GDM1 (cell line): Measurements from ENCODE around the gene CSKMT.
"Not testable (repeated sequence)": the region's sequence is repeated elsewhere in the genome, so short reads cannot be mapped to it uniquely, and the experiment has no call there.

Source experiments
- DNase-seq: peaks from one replicate; lab custom pipeline; 2025; lab: John Stamatoyannopoulos, UW

Gene CSKMT

GRCh38 chr11:62689421-62690183, 24.5 kb downstream of the CSKMT start, which contains the start of gene LRRN4CL:
TSS of gene LRRN4CL (minus strand) at chr11:62689530. CDS start at chr11:62688508, 1,022 bp downstream.
- no peak for DNase-seq

GRCh38 chr11:62693624-62694023, 28.5 kb downstream of the CSKMT start:
- DNase-seq, result not testable (repeated sequence)

GRCh38 chr11:62694455-62695167, 29.5 kb downstream of the CSKMT start:
- peak; percentile 44 for DNase-seq

GRCh38 chr11:62702246-62702645, 37.1 kb downstream of the CSKMT start:
- DNase-seq, result no peak

- not testable (repeated sequence) for DNase-seq
Measured at GRCh38 chr11:62703921-62704320, 38.8 kb downstream of the CSKMT start.

- no peak for DNase-seq
Measured at GRCh38 chr11:62705413-62705812, 40.3 kb downstream of the CSKMT start.

- peak; percentile 92 for DNase-seq
Measured at GRCh38 chr11:62705880-62706849, 41.1 kb downstream of the CSKMT start.

- no peak for DNase-seq
Measured at GRCh38 chr11:62706850-62707247, 41.7 kb downstream of the CSKMT start.

GRCh38 chr11:62707277-62707861, 42.3 kb downstream of the CSKMT start, which contains the start of the genes BSCL2 and GNG3:
TSS of gene BSCL2 (minus strand) at chr11:62707424. CDS start at chr11:62707195, 229 bp downstream.
TSS of gene GNG3 (plus strand) at chr11:62707676. CDS start at chr11:62708296, 620 bp downstream.
- DNase-seq, result no peak

GRCh38 chr11:62708392-62708791, 43.3 kb downstream of the CSKMT start:
- DNase-seq, result no peak

GRCh38 chr11:62708793-62709192, 43.7 kb downstream of the CSKMT start:
- DNase-seq, result no peak

GRCh38 chr11:62709247-62710000, 44.3 kb downstream of the CSKMT start:
- DNase-seq, result peak; percentile 95

- no peak for DNase-seq
Measured at GRCh38 chr11:62710001-62710345, 44.9 kb downstream of the CSKMT start.

- no peak for DNase-seq
Measured at GRCh38 chr11:62712276-62712812, 47.2 kb downstream of the CSKMT start.

GRCh38 chr11:62712861-62713260, 47.7 kb downstream of the CSKMT start:
- no peak for DNase-seq

- DNase-seq, result no peak
Measured at GRCh38 chr11:62713343-62713742, 48.2 kb downstream of the CSKMT start.

GRCh38 chr11:62715150-62716130, 50.3 kb downstream of the CSKMT start:
- no peak for DNase-seq

GRCh38 chr11:62716206-62716605, 51.1 kb downstream of the CSKMT start:
- no peak for DNase-seq

GRCh38 chr11:62716816-62717215, 51.7 kb downstream of the CSKMT start:
- no peak for DNase-seq
